Panc1 (cell line): ENCODE results near the gene SCRG1. TPM values are rescaled to one million over a fixed set of nuclear protein-coding genes. Genes with fewer than 3 reads are reported as not detected.

Experiments
- ATAC-seq: fragments of 200-7000 bp; cut with Tn5 transposase; 2 replicates; pipeline ENCODE4 v1.9.1; 2020; ENCODE audit warnings: mild to moderate bottlenecking, moderate library complexity
- BruUV-seq: library from RNA; stranded (reverse); fragments of 400-500 nt; replicated peaks from 2 replicates; lab custom pipeline; 2021; lab: Mats Ljungman, UMichigan
- CTCF ChIA-PET: fragments of 300-600 bp; sonication (Branson Sonifier 250); formaldehyde crosslinking; loops from one replicate; lab custom pipeline; 2022; ENCODE audit warnings: antibody characterized with exemption; lab: Charles Lee
- POLR2A ChIA-PET: fragments of 300-600 bp; sonication (Branson Sonifier 250); formaldehyde crosslinking; loops from one replicate; lab custom pipeline; 2022; ENCODE audit warnings: antibody characterized with exemption; lab: Charles Lee
- DNase-seq: peaks from one replicate; pipeline ENCODE4 v3.0.0-alpha.2; 2010; ENCODE audit warnings: low read depth, low spot score
- H3K27ac ChIP-seq: 2 replicates; pipeline ENCODE4 v1.5.1; 2011; ENCODE audit warnings: mild to moderate bottlenecking, low read length, inconsistent platforms
- H3K27me3 ChIP-seq: fragments of 200-500 bp; sonication (Bioruptor generic); 2 replicates; pipeline ENCODE4 v1.6.0; 2014; ENCODE audit warnings: low read length, inconsistent platforms; ENCODE audit not compliant: control insufficient read depth, insufficient read depth
- H3K36me3 ChIP-seq: fragments of 200-500 bp; sonication (Bioruptor generic); 2 replicates; pipeline ENCODE4 v1.5.1; 2014; ENCODE audit warnings: inconsistent platforms, mild to moderate bottlenecking, low read length, moderate library complexity; ENCODE audit not compliant: control insufficient read depth, insufficient read depth
- H3K4me1 ChIP-seq: 2 replicates; pipeline ENCODE4 v1.5.1; 2011; ENCODE audit warnings: inconsistent platforms, mild to moderate bottlenecking, low read length, moderate library complexity; ENCODE audit not compliant: control insufficient read depth, insufficient read depth
- H3K4me3 ChIP-seq, 2 experiments: 2 replicates each; pipeline ENCODE4 v1.5.1; 2011 to 2012; ENCODE audit warnings: low read depth in 2 of 2, low read length in 2 of 2, mild to moderate bottlenecking in 2 of 2, inconsistent platforms in 1 of 2, moderate library complexity in 1 of 2
- H3K9me3 ChIP-seq: fragments of 200-500 bp; sonication (Bioruptor generic); 2 replicates; pipeline ENCODE4 v1.5.1; 2014; ENCODE audit warnings: low read depth, mild to moderate bottlenecking, inconsistent platforms, low read length, moderate library complexity; ENCODE audit not compliant: control insufficient read depth, insufficient read depth
- CTCF ChIP-seq: fragments of 450-650 bp; IDR thresholded peaks from 2 replicates; pipeline ENCODE4 v1.5.1; 2017; ENCODE audit warnings: mild to moderate bottlenecking
- POLR2AphosphoS5 ChIP-seq: IDR thresholded peaks from 2 replicates; pipeline ENCODE4 v1.6.1; 2012; ENCODE audit warnings: mild to moderate bottlenecking, low read depth, low read length, moderate library complexity
- REST ChIP-seq, 2 experiments: IDR thresholded peaks; 2 replicates each; pipeline ENCODE4 v1.6.1; 2011 to 2012; ENCODE audit warnings: low read depth in 2 of 2, control low read depth in 1 of 2, low read length in 1 of 2, mild to moderate bottlenecking in 1 of 2, moderate library complexity in 1 of 2; ENCODE audit not compliant: insufficient read depth in 1 of 2
- SIN3A ChIP-seq: IDR thresholded peaks from 2 replicates; pipeline ENCODE4 v1.6.1; 2012; ENCODE audit warnings: low read depth, mild to moderate bottlenecking, low read length, moderate library complexity, borderline replicate concordance; ENCODE audit not compliant: insufficient read depth
- TCF7L2 ChIP-seq: IDR thresholded peaks from 2 replicates; pipeline ENCODE4 v1.6.1; 2011; ENCODE audit warnings: mild to moderate bottlenecking, low read depth, low read length, inconsistent platforms
- in situ Hi-C: cut with HindIII; loops from 2 replicates; pipeline ENCODE4 v1.10.0; 2016; ENCODE audit warnings: low sequenced_read_pairs, low pct_unique_long_range_greater_than_20kb
- intact Hi-C: fragments of 100-400 bp; cut with micrococcal nuclease; formaldehyde crosslinking; loops from one replicate; pipeline ENCODE4 v1.10.0; 2022; ENCODE audit not compliant: unreplicated experiment
- total RNA-seq: library from RNA; stranded (reverse); gene quantifications from one replicate; pipeline ENCODE4 v1.2.1, GENCODE V29; 2021; ENCODE audit not compliant: unreplicated experiment

Gene SCRG1
- total RNA-seq, 1 experiment from 2014 or later = not detected

DNA sequence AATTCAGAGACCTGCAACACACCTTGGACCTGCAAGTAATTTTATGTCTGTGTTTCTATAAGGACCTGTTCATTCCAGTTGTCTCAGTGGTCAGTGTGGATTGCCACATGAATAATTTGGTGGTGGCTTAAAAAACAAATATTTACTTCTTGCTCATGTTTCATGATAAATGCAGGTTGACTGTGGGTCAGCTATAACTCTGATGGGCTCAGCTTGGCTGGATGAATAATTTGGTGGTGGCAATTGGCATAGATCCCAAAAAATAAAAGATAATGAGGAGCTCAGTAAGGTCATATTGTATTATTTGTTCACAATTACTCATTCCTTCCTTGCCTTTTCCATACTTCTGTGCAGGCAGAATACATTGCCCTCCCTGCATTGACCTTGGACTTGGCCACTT is 18.9 kb upstream of the SCRG1 start:
- POLR2A ChIA-PET = no interaction called here
- intact Hi-C loops (loop anchor here (2.0 to 5.0 kb wide), 3 partner anchors 46 to 405 kb away; partner anchors contain the start of gene SAP30), in situ Hi-C loops (no loop called here)
- Histone ChIP-seq H3K9me3 (no peaks in the 10 kb centered on the region), H3K27ac (no peak overlapping the region), H3K36me3 (no peaks in the 10 kb centered on the region), H3K4me1 (no peaks in the 10 kb centered on the region), H3K4me3 (no peak overlapping the region), H3K27me3 (no peaks in the 10 kb centered on the region)
- TF ChIP-seq POLR2AphosphoS5 (no peak), SIN3A (no peak), CTCF (no peak), TCF7L2 (no peak), REST (IDR thresholded peaks at IDR 0.05; ENCODE audit: insufficient read depth in 1 of 2, low read depth in 2 of 2, low read length in 1 of 2) (no peak)
- DNase-seq = no peak
- no TSS peak for BruUV-seq
- no peak for ATAC-seq
- CTCF ChIA-PET = no interaction called here

- in situ Hi-C loops (no loop called here), intact Hi-C loops (loop anchor here (2.0 to 5.0 kb wide), 3 partner anchors 44 to 403 kb away; partner anchors contain the start of gene SAP30)
- Histone ChIP-seq H3K27me3 (no peaks in the 10 kb centered on the region), H3K4me1 (no peaks in the 10 kb centered on the region), H3K27ac (no peak overlapping the region), H3K9me3 (no peaks in the 10 kb centered on the region), H3K4me3 (no peak overlapping the region), H3K36me3 (no peaks in the 10 kb centered on the region)
- DNase-seq (no peak), ATAC-seq (peak; percentile 46; the same call in 1 of the 2 replicates)
- ChIA-PET CTCF (no interaction called here), POLR2A (no interaction called here)
- no TSS peak for BruUV-seq
- TF ChIP-seq SIN3A = no peak
- no peak for TF ChIP-seq CTCF
- TF ChIP-seq POLR2AphosphoS5 = no peak
- no peak for TF ChIP-seq REST (IDR thresholded peaks at IDR 0.05; ENCODE audit: insufficient read depth in 1 of 2, low read depth in 2 of 2, low read length in 1 of 2)
These were observed 17.2 kb upstream of the SCRG1 start for GRCh38 chr4:173415885-173416653.
